GM12878 (cell line): ENCODE results near the gene INTS6L. TPM values are rescaled to one million over a fixed set of nuclear protein-coding genes. Genes with fewer than 3 reads are reported as not detected.

ENCODE experiments used
- BHLHE40 ChIP-seq, 2 experiments: fragments of 450-650 bp in 1 of 2; IDR thresholded peaks; 2 replicates each; pipeline ENCODE4 v1.6.1; 2011 to 2017; ENCODE audit warnings: low read depth in 2 of 2, borderline replicate concordance in 1 of 2, improper control_type of control experiment in 1 of 2, low read length in 1 of 2, mild to moderate bottlenecking in 1 of 2
- HDAC2 ChIP-seq: fragments of 200-600 bp; sonication (generic); IDR thresholded peaks from 2 replicates; pipeline ENCODE4 v1.6.1; 2017
- HDGF ChIP-seq: fragments of 450-650 bp; IDR thresholded peaks from 2 replicates; pipeline ENCODE4 v1.6.1; 2016; ENCODE audit warnings: antibody characterized with exemption
- HSF1 ChIP-seq: fragments of 150-350 bp; IDR thresholded peaks from 2 replicates; pipeline ENCODE4 v1.6.1; 2014; ENCODE audit warnings: mild to moderate bottlenecking, low read depth, low read length
- IKZF2 ChIP-seq, 2 experiments: fragments of 450-650 bp; IDR thresholded peaks; 2 replicates each; pipeline ENCODE4 v1.6.1; 2017; ENCODE audit warnings: mild to moderate bottlenecking in 2 of 2, moderate library complexity in 2 of 2
- MAX ChIP-seq: IDR thresholded peaks from 2 replicates; pipeline ENCODE4 v1.6.1; 2012; ENCODE audit warnings: low read depth, low read length, improper control_type of control experiment
- MTA2 ChIP-seq: fragments of 450-650 bp; IDR thresholded peaks from 2 replicates; pipeline ENCODE4 v1.6.1; 2016; ENCODE audit warnings: low read depth, mild to moderate bottlenecking, moderate library complexity
- NFYB ChIP-seq: IDR thresholded peaks from 2 replicates; pipeline ENCODE4 v1.6.1; 2011; ENCODE audit warnings: low read depth, mild to moderate bottlenecking, low read length, improper control_type of control experiment, moderate library complexity; ENCODE audit not compliant: insufficient read depth
- RELA ChIP-seq: fragments of 450-650 bp; IDR thresholded peaks from 2 replicates; pipeline ENCODE4 v1.8.0; 2014; ENCODE audit warnings: borderline replicate concordance; ENCODE audit not compliant: partially characterized antibody
- RFX5 ChIP-seq: IDR thresholded peaks from 2 replicates; pipeline ENCODE4 v1.6.1; 2011; ENCODE audit warnings: low read depth, low read length, improper control_type of control experiment
- SKIL ChIP-seq: fragments of 450-650 bp; IDR thresholded peaks from 2 replicates; pipeline ENCODE4 v1.6.1; 2017; ENCODE audit warnings: mild to moderate bottlenecking, low read depth, inconsistent platforms; ENCODE audit not compliant: poor library complexity, severe bottlenecking
- SMARCA5 ChIP-seq: fragments of 450-650 bp; IDR thresholded peaks from 2 replicates; pipeline ENCODE4 v1.6.1; 2017; ENCODE audit warnings: mild to moderate bottlenecking
- SPI1 ChIP-seq: IDR thresholded peaks from 2 replicates; pipeline ENCODE4 v1.6.1; 2011; ENCODE audit warnings: low read depth, mild to moderate bottlenecking, low read length, moderate library complexity, borderline replicate concordance; ENCODE audit not compliant: insufficient read depth
- STAT3 ChIP-seq: IDR thresholded peaks from 2 replicates; pipeline ENCODE4 v1.6.1; 2011; ENCODE audit warnings: low read depth, low read length, improper control_type of control experiment
- ZBED1 ChIP-seq: IDR thresholded peaks from 2 replicates; pipeline ENCODE4 v1.6.1; 2016; ENCODE audit warnings: borderline replicate concordance
- polyA plus RNA-seq, 11 experiments: library from polyadenylated mRNA; depleted of rRNA in 4 of 11; unstranded in 6 of 11; stranded (reverse) in 5 of 11; fragments of >200 nt; fragmentation: Nextera tagmentation in 4 of 11; fragmentation: Illumina TruSeq in 1 of 11; extraction: Ambion mirVana in 4 of 11; extraction: Trizol in 1 of 11; gene quantifications; 1 replicate in 1 of 11; 2 replicates in 10 of 11; pipeline versions ENCODE4 v1.2.1 to v1.2.3, GENCODE V29; 2011 to 2016; ENCODE audit warnings: inconsistent platforms in 2 of 11, missing spikeins in 2 of 11, low read depth in 1 of 11
- total RNA-seq, 4 experiments: library from RNA; depleted of rRNA in 3 of 4; stranded (reverse); fragments of >200 nt in 3 of 4; fragmentation: Illumina TruSeq in 1 of 4; extraction: Trizol in 1 of 4; gene quantifications; 2 replicates each; pipeline versions ENCODE4 v1.2.1 to v1.2.3, GENCODE V29; 2013 to 2021
- TF ChIP-seq, protein P1 (sequence below): fragments of 450-650 bp; IDR thresholded peaks from 2 replicates; pipeline ENCODE4 v1.6.1; 2017; ENCODE audit warnings: mild to moderate bottlenecking, moderate library complexity
- TF ChIP-seq, protein P2 (sequence below): IDR thresholded peaks from 2 replicates; pipeline ENCODE4 v1.6.1; 2011; ENCODE audit warnings: low read depth, mild to moderate bottlenecking, low read length, moderate library complexity, borderline replicate concordance; ENCODE audit errors: extremely low read depth
- TF ChIP-seq, protein P3 (sequence below): fragments of 450-650 bp; IDR thresholded peaks from 2 replicates; pipeline ENCODE4 v1.6.1; 2018; ENCODE audit warnings: borderline replicate concordance, mild to moderate bottlenecking; ENCODE audit not compliant: partially characterized antibody

The INTS6L gene
- total and polyA plus RNA-seq, 10 of the 15 experiments (the other 5 are each of a cell fraction or from before 2014, with no cell fraction given), result 4.9 to 84.9 (median 15.3) TPM

DNA sequence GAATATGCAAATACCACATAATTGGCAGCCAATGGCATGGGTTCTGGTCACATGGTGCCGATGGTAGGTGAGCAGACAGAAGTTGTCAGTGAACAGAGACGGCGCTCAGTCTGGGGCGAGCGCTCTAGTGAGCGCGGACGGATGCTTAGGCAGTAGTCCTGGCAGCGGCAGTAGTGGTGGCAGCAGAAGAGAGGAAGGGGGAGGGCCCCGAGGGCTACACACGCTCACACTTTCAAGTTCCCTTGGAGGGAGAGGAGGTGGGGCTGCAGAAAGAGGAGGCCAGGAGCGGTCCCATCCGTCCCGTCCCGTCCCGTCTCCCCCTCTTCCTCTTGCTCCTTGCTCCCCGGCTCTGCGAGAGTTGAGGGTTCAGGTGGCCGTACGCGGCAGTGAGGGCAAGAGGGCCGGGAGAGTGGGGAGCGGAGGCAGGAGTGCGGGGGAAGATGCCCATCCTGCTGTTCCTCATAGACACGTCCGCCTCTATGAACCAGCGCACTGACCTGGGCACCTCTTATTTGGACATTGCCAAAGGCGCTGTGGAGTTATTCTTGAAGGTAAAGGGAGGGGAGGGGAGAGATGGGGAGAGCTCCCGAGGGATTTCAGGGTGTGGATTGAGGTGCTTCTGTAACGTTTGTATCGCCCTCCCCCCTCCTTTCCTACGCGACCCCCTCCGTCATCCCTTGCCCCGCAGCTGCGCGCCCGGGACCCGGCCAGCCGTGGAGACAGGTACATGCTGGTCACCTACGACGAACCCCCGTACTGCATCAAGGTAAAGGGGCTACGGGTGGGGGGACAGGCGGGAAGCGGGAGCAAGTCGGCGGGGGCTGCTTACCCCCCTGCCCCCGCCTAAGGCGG, at the start of gene INTS6L (continued):
- TF ChIP-seq, protein P1, sequence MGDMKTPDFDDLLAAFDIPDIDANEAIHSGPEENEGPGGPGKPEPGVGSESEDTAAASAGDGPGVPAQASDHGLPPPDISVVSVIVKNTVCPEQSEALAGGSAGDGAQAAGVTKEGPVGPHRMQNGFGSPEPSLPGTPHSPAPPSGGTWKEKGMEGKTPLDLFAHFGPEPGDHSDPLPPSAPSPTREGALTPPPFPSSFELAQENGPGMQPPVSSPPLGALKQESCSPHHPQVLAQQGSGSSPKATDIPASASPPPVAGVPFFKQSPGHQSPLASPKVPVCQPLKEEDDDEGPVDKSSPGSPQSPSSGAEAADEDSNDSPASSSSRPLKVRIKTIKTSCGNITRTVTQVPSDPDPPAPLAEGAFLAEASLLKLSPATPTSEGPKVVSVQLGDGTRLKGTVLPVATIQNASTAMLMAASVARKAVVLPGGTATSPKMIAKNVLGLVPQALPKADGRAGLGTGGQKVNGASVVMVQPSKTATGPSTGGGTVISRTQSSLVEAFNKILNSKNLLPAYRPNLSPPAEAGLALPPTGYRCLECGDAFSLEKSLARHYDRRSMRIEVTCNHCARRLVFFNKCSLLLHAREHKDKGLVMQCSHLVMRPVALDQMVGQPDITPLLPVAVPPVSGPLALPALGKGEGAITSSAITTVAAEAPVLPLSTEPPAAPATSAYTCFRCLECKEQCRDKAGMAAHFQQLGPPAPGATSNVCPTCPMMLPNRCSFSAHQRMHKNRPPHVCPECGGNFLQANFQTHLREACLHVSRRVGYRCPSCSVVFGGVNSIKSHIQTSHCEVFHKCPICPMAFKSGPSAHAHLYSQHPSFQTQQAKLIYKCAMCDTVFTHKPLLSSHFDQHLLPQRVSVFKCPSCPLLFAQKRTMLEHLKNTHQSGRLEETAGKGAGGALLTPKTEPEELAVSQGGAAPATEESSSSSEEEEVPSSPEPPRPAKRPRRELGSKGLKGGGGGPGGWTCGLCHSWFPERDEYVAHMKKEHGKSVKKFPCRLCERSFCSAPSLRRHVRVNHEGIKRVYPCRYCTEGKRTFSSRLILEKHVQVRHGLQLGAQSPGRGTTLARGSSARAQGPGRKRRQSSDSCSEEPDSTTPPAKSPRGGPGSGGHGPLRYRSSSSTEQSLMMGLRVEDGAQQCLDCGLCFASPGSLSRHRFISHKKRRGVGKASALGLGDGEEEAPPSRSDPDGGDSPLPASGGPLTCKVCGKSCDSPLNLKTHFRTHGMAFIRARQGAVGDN, result peak; percentile 26
- TF ChIP-seq MAX (peak; percentile 77), HSF1 (no peak), SPI1 (no peak), HDAC2 (no peak), ZBED1 (no peak), SKIL (no peak), HDGF (no peak), SMARCA5 (no peak; the same call in 1 of the 2 replicates), STAT3 (no peak), RELA (peak; percentile 24), RFX5 (peak; percentile 30; the same call in 1 of the 2 replicates), MTA2 (no peak), NFYB (peak; percentile 67; the same call in 1 of the 2 replicates), IKZF2 (IDR thresholded peaks at IDR 0.05) (no peak), BHLHE40 (IDR thresholded peaks at IDR 0.05; ENCODE audit: borderline replicate concordance in 1 of 2, low read depth in 2 of 2, low read length in 1 of 2) (no peak)
- TF ChIP-seq, protein P2, sequence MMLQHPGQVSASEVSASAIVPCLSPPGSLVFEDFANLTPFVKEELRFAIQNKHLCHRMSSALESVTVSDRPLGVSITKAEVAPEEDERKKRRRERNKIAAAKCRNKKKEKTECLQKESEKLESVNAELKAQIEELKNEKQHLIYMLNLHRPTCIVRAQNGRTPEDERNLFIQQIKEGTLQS, result peak; percentile 3; the same call in 1 of the 2 replicates
- TF ChIP-seq, protein P3, sequence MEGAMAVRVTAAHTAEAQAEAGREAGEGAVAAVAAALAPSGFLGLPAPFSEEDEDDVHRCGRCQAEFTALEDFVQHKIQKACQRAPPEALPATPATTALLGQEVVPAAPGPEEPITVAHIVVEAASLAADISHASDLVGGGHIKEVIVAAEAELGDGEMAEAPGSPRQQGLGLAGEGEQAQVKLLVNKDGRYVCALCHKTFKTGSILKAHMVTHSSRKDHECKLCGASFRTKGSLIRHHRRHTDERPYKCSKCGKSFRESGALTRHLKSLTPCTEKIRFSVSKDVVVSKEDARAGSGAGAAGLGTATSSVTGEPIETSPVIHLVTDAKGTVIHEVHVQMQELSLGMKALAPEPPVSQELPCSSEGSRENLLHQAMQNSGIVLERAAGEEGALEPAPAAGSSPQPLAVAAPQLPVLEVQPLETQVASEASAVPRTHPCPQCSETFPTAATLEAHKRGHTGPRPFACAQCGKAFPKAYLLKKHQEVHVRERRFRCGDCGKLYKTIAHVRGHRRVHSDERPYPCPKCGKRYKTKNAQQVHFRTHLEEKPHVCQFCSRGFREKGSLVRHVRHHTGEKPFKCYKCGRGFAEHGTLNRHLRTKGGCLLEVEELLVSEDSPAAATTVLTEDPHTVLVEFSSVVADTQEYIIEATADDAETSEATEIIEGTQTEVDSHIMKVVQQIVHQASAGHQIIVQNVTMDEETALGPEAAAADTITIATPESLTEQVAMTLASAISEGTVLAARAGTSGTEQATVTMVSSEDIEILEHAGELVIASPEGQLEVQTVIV, result no peak
